HepG2 (cell line): ENCODE data around the gene GPATCH8. TPM values are rescaled to one million over a fixed set of nuclear protein-coding genes. Genes with fewer than 3 reads are reported as not detected.
"Not testable (repeated sequence)": the region's sequence is repeated elsewhere in the genome, so short reads cannot be mapped to it uniquely, and the experiment has no call there.

Source experiments
- ATAC-seq: fragments of 200-7000 bp; cut with Tn5 transposase; 3 replicates; pipeline ENCODE4 v1.9.1; 2020; ENCODE audit warnings: mild to moderate bottlenecking, moderate library complexity
- BruUV-seq: library from RNA; stranded (reverse); fragments of 400-500 nt; replicated peaks from 2 replicates; lab custom pipeline; 2021; lab: Mats Ljungman, UMichigan
- CTCF ChIA-PET: fragments of 300-600 bp; formaldehyde crosslinking; extraction: SDS; loops from one replicate; lab custom pipeline; 2021; ENCODE audit warnings: low total read pairs, inconsistent platforms, low intra/inter-chr PET ratio; lab: Yijun Ruan, JAX
- POLR2A ChIA-PET: fragments of 350-600 bp; sonication (Branson Sonifier 250); formaldehyde crosslinking; loops from one replicate; lab custom pipeline; 2020; ENCODE audit warnings: antibody characterized with exemption, inconsistent platforms; lab: Yijun Ruan, JAX
- DNase-seq: peaks from one replicate; pipeline ENCODE4 v3.0.0-alpha.2; 2015; ENCODE audit warnings: low spot score
- FAIRE-seq: peaks from 3 replicates; lab custom pipeline; 2011; peaks lifted over from hg19 to GRCh38; lab: Jason Lieb, UNC
- H2AFZ ChIP-seq: one replicate; pipeline ENCODE4 v1.6.1; 2011; ENCODE audit warnings: low read length, inconsistent platforms
- H3K27ac ChIP-seq: fragments of 300-600 bp; 3 replicates; pipeline ENCODE4 v1.8.0; 2011; ENCODE audit warnings: mixed run types, mild to moderate bottlenecking, mixed read lengths, low read length, inconsistent platforms; ENCODE audit not compliant: insufficient read depth; ENCODE audit errors: extremely low read length
- H3K27me3 ChIP-seq, 2 experiments: fragments of 200-600 bp in 1 of 2; 2 replicates in 1 of 2; 3 replicates in 1 of 2; pipeline versions ENCODE4 v1.6.0 to v1.8.0; 2011; ENCODE audit warnings: low read length in 2 of 2, mild to moderate bottlenecking in 2 of 2, moderate library complexity in 2 of 2, inconsistent platforms in 1 of 2; ENCODE audit not compliant: insufficient read depth in 2 of 2, control insufficient read depth in 1 of 2
- H3K36me3 ChIP-seq, 2 experiments: fragments of 200-600 bp in 1 of 2; replicated peaks in 1 of 2; 2 replicates in 1 of 2; 3 replicates in 1 of 2; pipeline versions ENCODE4 v1.5.1 to v1.8.0; 2011; ENCODE audit warnings: low read length in 2 of 2, inconsistent platforms in 1 of 2; ENCODE audit not compliant: insufficient read depth in 2 of 2, control insufficient read depth in 1 of 2
- H3K4me1 ChIP-seq: 2 replicates; pipeline ENCODE4 v1.5.1; 2012; ENCODE audit warnings: low read length, inconsistent platforms; ENCODE audit not compliant: insufficient read depth
- H3K4me2 ChIP-seq: 2 replicates; pipeline ENCODE4 v1.6.0; 2011; ENCODE audit warnings: low read depth, low read length, inconsistent platforms
- H3K4me3 ChIP-seq, 3 experiments: fragments of 200-600 bp in 1 of 3; sonication (generic), shearing (Covaris generic) in 1 of 3; replicated peaks in 1 of 3; 2 replicates each; pipeline ENCODE4 v1.5.1; 2011 to 2016; ENCODE audit warnings: low read length in 3 of 3, inconsistent platforms in 2 of 3, low read depth in 2 of 3, mild to moderate bottlenecking in 2 of 3, control low read depth in 1 of 3, mixed read lengths in 1 of 3; ENCODE audit not compliant: insufficient read depth in 1 of 3
- H3K79me2 ChIP-seq: one replicate; pipeline ENCODE4 v1.6.1; 2011; ENCODE audit warnings: low read length, inconsistent platforms; ENCODE audit not compliant: insufficient read depth
- H3K9ac ChIP-seq: 2 replicates; pipeline ENCODE4 v1.6.0; 2011; ENCODE audit warnings: mild to moderate bottlenecking, low read depth, low read length, inconsistent platforms; ENCODE audit not compliant: insufficient read depth
- H3K9me3 ChIP-seq: 2 replicates; pipeline ENCODE4 v1.5.1; 2012; ENCODE audit warnings: mild to moderate bottlenecking, low read length
- H4K20me1 ChIP-seq: 2 replicates; pipeline ENCODE4 v1.6.0; 2011; ENCODE audit warnings: inconsistent platforms, mild to moderate bottlenecking, low read length, moderate library complexity; ENCODE audit not compliant: insufficient read depth
- NFYB ChIP-seq: sonication (generic); formaldehyde crosslinking; IDR thresholded peaks from 2 replicates; pipeline ENCODE4 v1.4.0; 2020; ENCODE audit warnings: missing genetic modification reagents
- NFYC ChIP-seq: IDR thresholded peaks from 2 replicates; pipeline ENCODE4 v1.6.1; 2016; ENCODE audit warnings: missing genetic modification reagents, missing compliant biosample characterization
- NRL ChIP-seq: sonication (generic); formaldehyde crosslinking; IDR thresholded peaks from 2 replicates; pipeline ENCODE4 v1.5.0; 2020; ENCODE audit warnings: missing genetic modification reagents, mild to moderate bottlenecking, moderate library complexity, borderline replicate concordance
- TRIM24 ChIP-seq: sonication (generic); formaldehyde crosslinking; IDR thresholded peaks from 2 replicates; pipeline ENCODE4 v1.8.0; 2022; ENCODE audit warnings: mild to moderate bottlenecking, missing genetic modification reagents
- U2AF2 ChIP-seq: fragments of 200-400 bp; formaldehyde crosslinking; IDR thresholded peaks from 2 replicates; pipeline ENCODE4 v1.6.1; 2017; ENCODE audit warnings: low read depth, mild to moderate bottlenecking, low read length
- WGBS: methylation state at CpG from one replicate; pipeline ENCODE4 v1.1.6; 2017; ENCODE audit warnings: low lambda C conversion rate; 5-methylcytosine and 5-hydroxymethylcytosine counted together
- in situ Hi-C: cut with HindIII; loops from 2 replicates; pipeline ENCODE4 v1.10.0; 2017; ENCODE audit warnings: low pct_unique_long_range_greater_than_20kb; ENCODE audit not compliant: extremely low pct_ligation_motif_present
- intact Hi-C: fragments of 100-400 bp; cut with micrococcal nuclease; formaldehyde crosslinking; loops from one replicate; pipeline ENCODE4 v1.10.0; 2022; ENCODE audit not compliant: unreplicated experiment
- polyA plus RNA-seq, 8 experiments: library from polyadenylated mRNA; depleted of rRNA in 3 of 8; stranded (reverse) in 7 of 8; unstranded in 1 of 8; fragments of >200 nt; fragmentation: Illumina TruSeq in 4 of 8; extraction: Trizol in 4 of 8; gene quantifications; 2 replicates each; pipeline versions ENCODE4 v1.2.1 to v1.2.3, GENCODE V29; 2011 to 2016; ENCODE audit warnings: low read depth in 4 of 8, missing spikeins in 1 of 8, mixed read lengths in 1 of 8; ENCODE audit not compliant: insufficient read depth in 1 of 8
- total RNA-seq, 5 experiments: library from RNA; depleted of rRNA; stranded (reverse); fragments of >200 nt; fragmentation: Illumina TruSeq; extraction: Trizol; gene quantifications; 2 replicates each; pipeline ENCODE4 v1.2.3, GENCODE V29; 2016; ENCODE audit warnings: low read depth in 1 of 5
- TF ChIP-seq, protein P1 (sequence below): sonication (generic); formaldehyde crosslinking; IDR thresholded peaks from 2 replicates; pipeline ENCODE4 v1.5.1; 2020; ENCODE audit warnings: mild to moderate bottlenecking, missing genetic modification reagents, moderate library complexity

GPATCH8 gene
- total and polyA plus RNA-seq, 2 of the 13 experiments (the other 11 are each of a cell fraction or from before 2014, with no cell fraction given), result 20.7 to 21.5 TPM

DNA sequence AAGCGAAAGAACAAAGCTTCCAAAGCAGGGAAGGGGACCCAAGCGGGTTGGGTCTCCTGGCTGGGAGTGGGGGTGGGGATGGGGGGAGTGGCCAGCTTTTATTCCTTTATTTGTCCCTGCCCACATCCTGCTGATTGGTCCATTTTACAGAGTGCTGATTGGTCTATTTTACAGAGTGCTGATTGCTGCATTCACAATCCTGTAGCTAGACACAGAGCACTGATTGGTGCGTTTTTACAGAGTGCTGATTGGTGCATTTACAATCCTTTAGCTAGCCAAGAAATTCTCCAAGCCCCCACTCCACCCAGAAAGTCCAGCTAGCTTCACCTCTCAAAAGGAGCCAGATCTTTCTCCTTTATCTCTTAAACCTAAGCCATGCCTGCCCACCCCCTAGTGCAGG, 34.7 kb upstream of the GPATCH8 start:
- H3K4me1 ChIP-seq, result peaks cover 26% of the 10 kb centered on the region
- in situ Hi-C loops, result loop anchor here (10.0 kb wide), 1 partner anchor 137 kb away; no protein-coding TSS in a partner anchor
- H4K20me1 ChIP-seq, intact Hi-C loops, H2AFZ ChIP-seq, BruUV-seq, FAIRE-seq, H3K4me3 ChIP-seq, ATAC-seq, H3K4me2 ChIP-seq, POLR2A ChIA-PET, H3K9me3 ChIP-seq, H3K79me2 ChIP-seq, H3K9ac ChIP-seq, H3K27ac ChIP-seq, H3K36me3 ChIP-seq, H3K27me3 ChIP-seq, CTCF ChIA-PET, DNase-seq: not testable (repeated sequence)
- 0 out of 2 replicates have a peak, but pooled peaks have one; percentile 45 for TF ChIP-seq NFYB (CRISPR knock-in tag)
- TF ChIP-seq NFYC, result 0 out of 2 replicates have a peak, but pooled peaks have one; percentile 26
- 67% methylated on average over 3 of the region's 3 CpGs for WGBS

DNA sequence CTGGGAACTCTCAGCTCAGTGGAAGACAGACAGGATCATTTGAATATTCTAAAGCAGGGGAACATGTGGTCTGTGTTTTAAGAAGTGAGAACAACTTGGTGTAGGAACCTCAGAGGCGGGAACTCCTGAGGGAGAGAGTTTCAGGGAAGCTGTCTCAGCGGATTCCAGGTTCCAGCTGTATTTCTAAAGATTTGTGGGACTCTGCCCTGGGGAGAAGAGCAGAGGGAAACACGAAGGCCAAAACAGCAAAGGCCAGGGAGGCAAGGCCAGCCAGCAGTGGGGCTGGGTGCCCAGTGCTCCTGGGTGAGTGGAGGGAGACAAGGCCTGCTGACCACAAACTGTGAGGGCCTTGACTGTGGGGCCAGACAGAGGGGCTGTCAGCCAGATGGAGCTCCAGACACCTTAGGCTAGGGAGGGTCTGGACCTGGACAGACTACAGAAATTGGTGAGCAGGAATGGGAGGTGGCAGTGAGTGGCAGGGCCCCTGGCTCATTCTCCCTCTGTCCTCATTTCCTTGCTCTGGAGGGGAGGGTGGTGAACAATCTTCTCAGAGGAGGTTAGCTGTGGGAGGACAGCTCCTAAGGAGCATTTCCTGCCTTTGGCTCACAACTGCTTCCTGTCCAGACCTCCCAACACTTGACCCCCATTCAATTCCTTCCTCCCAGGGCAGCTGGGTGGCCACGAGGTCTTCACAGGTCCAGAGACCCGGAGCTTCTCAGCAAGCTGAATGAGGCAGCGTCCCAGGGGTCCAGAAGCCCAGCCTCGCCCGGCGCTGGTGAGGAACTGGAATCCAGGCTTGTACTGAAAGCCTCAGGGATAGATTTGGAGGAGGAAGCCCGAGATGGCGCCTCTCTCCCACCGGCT, 33.1 kb upstream of the GPATCH8 start:
- CTCF ChIA-PET, result no interaction called here
- DNase-seq (no peak), FAIRE-seq (no peak), ATAC-seq (peak; percentile 19)
- Histone ChIP-seq H2AFZ (no peak overlapping the region), H3K4me1 (peaks cover 16% of the 10 kb centered on the region), H4K20me1 (no peaks in the 10 kb centered on the region), H3K79me2 (no peaks in the 10 kb centered on the region), H3K4me3 (no peak overlapping the region), H3K9me3 (no peaks in the 10 kb centered on the region), H3K27ac (no peak overlapping the region), H3K4me2 (no peak overlapping the region; the same call in 1 of the 2 replicates), H3K27me3 (peaks cover 3 to 9% of the 10 kb centered on the region in 2 experiments; a peak in 2 of 5 replicates), H3K36me3 (no peaks in the 10 kb centered on the region), H3K9ac (no peak overlapping the region)
- 38% methylated on average over 10 of the region's 12 CpGs for WGBS
- no TSS peak for BruUV-seq
- POLR2A ChIA-PET, result no interaction called here
- TF ChIP-seq NRL (0 out of 2 replicates have a peak, but pooled peaks have one; percentile 52), TRIM24 (CRISPR knock-in tag) (no peak), U2AF2 (no peak)
- TF ChIP-seq, protein P1, sequence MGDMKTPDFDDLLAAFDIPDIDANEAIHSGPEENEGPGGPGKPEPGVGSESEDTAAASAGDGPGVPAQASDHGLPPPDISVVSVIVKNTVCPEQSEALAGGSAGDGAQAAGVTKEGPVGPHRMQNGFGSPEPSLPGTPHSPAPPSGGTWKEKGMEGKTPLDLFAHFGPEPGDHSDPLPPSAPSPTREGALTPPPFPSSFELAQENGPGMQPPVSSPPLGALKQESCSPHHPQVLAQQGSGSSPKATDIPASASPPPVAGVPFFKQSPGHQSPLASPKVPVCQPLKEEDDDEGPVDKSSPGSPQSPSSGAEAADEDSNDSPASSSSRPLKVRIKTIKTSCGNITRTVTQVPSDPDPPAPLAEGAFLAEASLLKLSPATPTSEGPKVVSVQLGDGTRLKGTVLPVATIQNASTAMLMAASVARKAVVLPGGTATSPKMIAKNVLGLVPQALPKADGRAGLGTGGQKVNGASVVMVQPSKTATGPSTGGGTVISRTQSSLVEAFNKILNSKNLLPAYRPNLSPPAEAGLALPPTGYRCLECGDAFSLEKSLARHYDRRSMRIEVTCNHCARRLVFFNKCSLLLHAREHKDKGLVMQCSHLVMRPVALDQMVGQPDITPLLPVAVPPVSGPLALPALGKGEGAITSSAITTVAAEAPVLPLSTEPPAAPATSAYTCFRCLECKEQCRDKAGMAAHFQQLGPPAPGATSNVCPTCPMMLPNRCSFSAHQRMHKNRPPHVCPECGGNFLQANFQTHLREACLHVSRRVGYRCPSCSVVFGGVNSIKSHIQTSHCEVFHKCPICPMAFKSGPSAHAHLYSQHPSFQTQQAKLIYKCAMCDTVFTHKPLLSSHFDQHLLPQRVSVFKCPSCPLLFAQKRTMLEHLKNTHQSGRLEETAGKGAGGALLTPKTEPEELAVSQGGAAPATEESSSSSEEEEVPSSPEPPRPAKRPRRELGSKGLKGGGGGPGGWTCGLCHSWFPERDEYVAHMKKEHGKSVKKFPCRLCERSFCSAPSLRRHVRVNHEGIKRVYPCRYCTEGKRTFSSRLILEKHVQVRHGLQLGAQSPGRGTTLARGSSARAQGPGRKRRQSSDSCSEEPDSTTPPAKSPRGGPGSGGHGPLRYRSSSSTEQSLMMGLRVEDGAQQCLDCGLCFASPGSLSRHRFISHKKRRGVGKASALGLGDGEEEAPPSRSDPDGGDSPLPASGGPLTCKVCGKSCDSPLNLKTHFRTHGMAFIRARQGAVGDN (CRISPR knock-in tag), result 0 out of 2 replicates have a peak, but pooled peaks have one; percentile 17
- intact Hi-C loops (no loop called here), in situ Hi-C loops (loop anchor here (10.0 kb wide), 1 partner anchor 138 kb away; no protein-coding TSS in a partner anchor)
